ENCODE results near the gene WDR35.
"Not testable (repeated sequence)": the region's sequence is repeated elsewhere in the genome, so short reads cannot be mapped to it uniquely, and the experiment has no call there.

The WDR35 gene

GRCh38 chr2:19897623-19898245 lies 92.2 kb downstream of the WDR35 start:
- in situ Hi-C loops (cut with MboI; ENCODE audit: low sequenced_read_pairs) = no loop called here

- in situ Hi-C loops (cut with MboI; ENCODE audit: low sequenced_read_pairs) = no loop called here
These were observed 94.4 kb downstream of the WDR35 start for GRCh38 chr2:19895535-19895934.

GRCh38 chr2:19894134-19894792 lies 95.6 kb downstream of the WDR35 start:
- in situ Hi-C loops (cut with MboI; ENCODE audit: low sequenced_read_pairs) = no loop called here

GRCh38 chr2:19893520-19894133 lies 96.3 kb downstream of the WDR35 start:
- in situ Hi-C loops (cut with MboI; ENCODE audit: low sequenced_read_pairs) = no loop called here

GRCh38 chr2:19891971-19892370 lies 97.9 kb downstream of the WDR35 start:
- in situ Hi-C loops (cut with MboI; ENCODE audit: low sequenced_read_pairs) = not testable (repeated sequence)

- in situ Hi-C loops (cut with MboI; ENCODE audit: low sequenced_read_pairs) = no loop called here
These were observed 99.8 kb downstream of the WDR35 start for GRCh38 chr2:19890104-19890503.

- in situ Hi-C loops (cut with MboI; ENCODE audit: low sequenced_read_pairs) = no loop called here
These were observed 101.1 kb downstream of the WDR35 start for GRCh38 chr2:19888831-19889230.

- in situ Hi-C loops (cut with MboI; ENCODE audit: low sequenced_read_pairs) = no loop called here
These were observed 102.4 kb downstream of the WDR35 start for GRCh38 chr2:19887510-19887909.

GRCh38 chr2:19886261-19886660 lies 103.6 kb downstream of the WDR35 start:
- in situ Hi-C loops (cut with MboI; ENCODE audit: low sequenced_read_pairs) = no loop called here

- in situ Hi-C loops (cut with MboI; ENCODE audit: low sequenced_read_pairs) = no loop called here
These were observed 104.1 kb downstream of the WDR35 start for GRCh38 chr2:19885791-19886190.

- in situ Hi-C loops (cut with MboI; ENCODE audit: low sequenced_read_pairs) = no loop called here
These were observed 105.8 kb downstream of the WDR35 start for GRCh38 chr2:19883971-19884720.

GRCh38 chr2:19883486-19883885 lies 106.4 kb downstream of the WDR35 start:
- in situ Hi-C loops (cut with MboI; ENCODE audit: low sequenced_read_pairs) = no loop called here

GRCh38 chr2:19882286-19882685 lies 107.6 kb downstream of the WDR35 start:
- in situ Hi-C loops (cut with MboI; ENCODE audit: low sequenced_read_pairs) = no loop called here

- in situ Hi-C loops (cut with MboI; ENCODE audit: low sequenced_read_pairs) = no loop called here
These were observed 108.0 kb downstream of the WDR35 start for GRCh38 chr2:19881908-19882265.

- in situ Hi-C loops (cut with MboI; ENCODE audit: low sequenced_read_pairs) = no loop called here
These were observed 108.5 kb downstream of the WDR35 start for GRCh38 chr2:19881221-19881907.

GRCh38 chr2:19880191-19880590 lies 109.7 kb downstream of the WDR35 start:
- in situ Hi-C loops (cut with MboI; ENCODE audit: low sequenced_read_pairs) = not testable (repeated sequence)

GRCh38 chr2:19879120-19879519 lies 110.8 kb downstream of the WDR35 start:
- in situ Hi-C loops (cut with MboI; ENCODE audit: low sequenced_read_pairs) = no loop called here

GRCh38 chr2:19878268-19879046 lies 111.4 kb downstream of the WDR35 start:
- in situ Hi-C loops (cut with MboI; ENCODE audit: low sequenced_read_pairs) = no loop called here

GRCh38 chr2:19876751-19877150 lies 113.2 kb downstream of the WDR35 start:
- in situ Hi-C loops (cut with MboI; ENCODE audit: low sequenced_read_pairs) = no loop called here

GRCh38 chr2:19875280-19875679 lies 114.6 kb downstream of the WDR35 start:
- in situ Hi-C loops (cut with MboI; ENCODE audit: low sequenced_read_pairs) = no loop called here
